ENCODE measurements around the gene DENND4B. TPM values are rescaled to one million over a fixed set of nuclear protein-coding genes. Genes with fewer than 3 reads are reported as not detected.

The DENND4B gene
- total and polyA plus RNA-seq, 10 of the 15 experiments (the other 5 are each of a cell fraction or from before 2014, with no cell fraction given): 12.0 to 74.8 (median 22.7) TPM

DNA sequence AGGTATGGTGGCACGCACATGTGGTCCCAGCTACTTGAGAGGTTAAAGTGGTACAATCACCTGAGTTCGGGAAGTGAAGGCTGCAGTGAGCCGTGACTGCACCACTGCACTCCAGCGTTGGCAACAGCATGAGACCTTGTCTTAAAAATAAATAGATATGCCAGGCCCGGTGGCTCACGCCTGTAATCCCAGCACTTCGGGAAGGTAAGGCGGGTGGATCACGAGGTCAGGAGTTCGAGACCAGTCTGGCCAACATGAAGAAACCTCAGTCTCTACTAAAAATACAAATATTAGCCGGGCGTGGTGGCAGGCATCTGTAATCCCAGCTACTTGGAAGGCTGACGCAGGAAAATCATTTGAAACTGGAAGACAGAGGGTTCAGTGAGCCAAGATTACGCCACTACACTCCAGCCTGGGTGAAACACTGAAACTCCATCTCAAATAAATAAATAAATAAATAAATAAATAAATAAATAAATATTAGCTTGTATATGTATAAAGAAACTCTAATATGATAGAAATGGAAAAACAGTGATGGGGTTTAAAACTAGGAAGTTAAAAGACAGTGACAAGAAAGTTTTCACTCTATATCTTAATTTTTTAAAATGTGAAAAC is 42.6 kb downstream of the DENND4B start:
- in situ Hi-C loops (cut with MboI) (no loop called here), intact Hi-C loops (cut with micrococcal nuclease; ENCODE audit: unreplicated experiment) (no loop called here)
- Histone ChIP-seq H3K27ac (ENCODE audit: control insufficient read depth, insufficient read depth) (no peak overlapping the region), H2AFZ (ENCODE audit: control insufficient read depth, low read depth, low read length) (no peak overlapping the region), H3K4me1 (ENCODE audit: control insufficient read depth, insufficient read depth, low read length) (peaks cover 5% of the 10 kb centered on the region; the same call in 1 of the 2 replicates), H3K9me3 (replicated peaks; ENCODE audit: control insufficient read depth, insufficient read depth, low read length) (no peaks in the 10 kb centered on the region; the same call in 1 of the 3 replicates), H3K36me3 (ENCODE audit: control insufficient read depth in 2 of 2, insufficient read depth in 2 of 2, low read length in 1 of 2) (peaks cover 2 to 10% of the 10 kb centered on the region in 2 experiments), H3K27me3 (replicated peaks in 1 of 2; ENCODE audit: control insufficient read depth in 2 of 2, insufficient read depth in 2 of 2, low read length in 1 of 2) (no peaks in the 10 kb centered on the region), H3K79me2 (ENCODE audit: control insufficient read depth, insufficient read depth, low read length) (peaks cover 79% of the 10 kb centered on the region), H3K4me2 (ENCODE audit: control insufficient read depth, insufficient read depth) (no peak overlapping the region), H4K20me1 (ENCODE audit: control insufficient read depth, insufficient read depth) (no peaks in the 10 kb centered on the region), H3K9ac (ENCODE audit: control insufficient read depth, insufficient read depth, low read length) (no peak overlapping the region), H3K4me3 (no peak overlapping the region)
- POLR2A ChIA-PET: interaction anchor here (0.6 kb wide), 1 partner anchor 26 kb away, joined by 3 read pairs; no protein-coding TSS in a partner anchor
- no TSS peak for BruUV-seq (replicated peaks)
- FAIRE-seq (no peak), ATAC-seq (no peak), DNase-seq (ENCODE audit: low read depth, low spot score) (no peak)
- CTCF ChIA-PET: interaction anchor here (1.5 kb wide), 1 partner anchor 15 kb away, joined by 5 read pairs; no protein-coding TSS in a partner anchor
- SMC1A ChIA-PET (ENCODE audit: uncharacterized antibody, unreplicated experiment): interaction anchor here (0.6 to 1.3 kb wide), 3 partner anchors 9 to 62 kb away, joined by 3 to 5 read pairs (median 3); no protein-coding TSS in a partner anchor
- TF ChIP-seq ZNF217 (IDR thresholded peaks at IDR 0.05): no peak
- TF ChIP-seq, protein P1, sequence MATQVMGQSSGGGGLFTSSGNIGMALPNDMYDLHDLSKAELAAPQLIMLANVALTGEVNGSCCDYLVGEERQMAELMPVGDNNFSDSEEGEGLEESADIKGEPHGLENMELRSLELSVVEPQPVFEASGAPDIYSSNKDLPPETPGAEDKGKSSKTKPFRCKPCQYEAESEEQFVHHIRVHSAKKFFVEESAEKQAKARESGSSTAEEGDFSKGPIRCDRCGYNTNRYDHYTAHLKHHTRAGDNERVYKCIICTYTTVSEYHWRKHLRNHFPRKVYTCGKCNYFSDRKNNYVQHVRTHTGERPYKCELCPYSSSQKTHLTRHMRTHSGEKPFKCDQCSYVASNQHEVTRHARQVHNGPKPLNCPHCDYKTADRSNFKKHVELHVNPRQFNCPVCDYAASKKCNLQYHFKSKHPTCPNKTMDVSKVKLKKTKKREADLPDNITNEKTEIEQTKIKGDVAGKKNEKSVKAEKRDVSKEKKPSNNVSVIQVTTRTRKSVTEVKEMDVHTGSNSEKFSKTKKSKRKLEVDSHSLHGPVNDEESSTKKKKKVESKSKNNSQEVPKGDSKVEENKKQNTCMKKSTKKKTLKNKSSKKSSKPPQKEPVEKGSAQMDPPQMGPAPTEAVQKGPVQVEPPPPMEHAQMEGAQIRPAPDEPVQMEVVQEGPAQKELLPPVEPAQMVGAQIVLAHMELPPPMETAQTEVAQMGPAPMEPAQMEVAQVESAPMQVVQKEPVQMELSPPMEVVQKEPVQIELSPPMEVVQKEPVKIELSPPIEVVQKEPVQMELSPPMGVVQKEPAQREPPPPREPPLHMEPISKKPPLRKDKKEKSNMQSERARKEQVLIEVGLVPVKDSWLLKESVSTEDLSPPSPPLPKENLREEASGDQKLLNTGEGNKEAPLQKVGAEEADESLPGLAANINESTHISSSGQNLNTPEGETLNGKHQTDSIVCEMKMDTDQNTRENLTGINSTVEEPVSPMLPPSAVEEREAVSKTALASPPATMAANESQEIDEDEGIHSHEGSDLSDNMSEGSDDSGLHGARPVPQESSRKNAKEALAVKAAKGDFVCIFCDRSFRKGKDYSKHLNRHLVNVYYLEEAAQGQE (IDR thresholded peaks at IDR 0.05; ENCODE audit: low read depth, low read length): no peak
- TF ChIP-seq NRF1 (conservative IDR thresholded peaks at IDR 0.05; ENCODE audit: low read depth, low read length): no peak
- TF ChIP-seq, protein P2, sequence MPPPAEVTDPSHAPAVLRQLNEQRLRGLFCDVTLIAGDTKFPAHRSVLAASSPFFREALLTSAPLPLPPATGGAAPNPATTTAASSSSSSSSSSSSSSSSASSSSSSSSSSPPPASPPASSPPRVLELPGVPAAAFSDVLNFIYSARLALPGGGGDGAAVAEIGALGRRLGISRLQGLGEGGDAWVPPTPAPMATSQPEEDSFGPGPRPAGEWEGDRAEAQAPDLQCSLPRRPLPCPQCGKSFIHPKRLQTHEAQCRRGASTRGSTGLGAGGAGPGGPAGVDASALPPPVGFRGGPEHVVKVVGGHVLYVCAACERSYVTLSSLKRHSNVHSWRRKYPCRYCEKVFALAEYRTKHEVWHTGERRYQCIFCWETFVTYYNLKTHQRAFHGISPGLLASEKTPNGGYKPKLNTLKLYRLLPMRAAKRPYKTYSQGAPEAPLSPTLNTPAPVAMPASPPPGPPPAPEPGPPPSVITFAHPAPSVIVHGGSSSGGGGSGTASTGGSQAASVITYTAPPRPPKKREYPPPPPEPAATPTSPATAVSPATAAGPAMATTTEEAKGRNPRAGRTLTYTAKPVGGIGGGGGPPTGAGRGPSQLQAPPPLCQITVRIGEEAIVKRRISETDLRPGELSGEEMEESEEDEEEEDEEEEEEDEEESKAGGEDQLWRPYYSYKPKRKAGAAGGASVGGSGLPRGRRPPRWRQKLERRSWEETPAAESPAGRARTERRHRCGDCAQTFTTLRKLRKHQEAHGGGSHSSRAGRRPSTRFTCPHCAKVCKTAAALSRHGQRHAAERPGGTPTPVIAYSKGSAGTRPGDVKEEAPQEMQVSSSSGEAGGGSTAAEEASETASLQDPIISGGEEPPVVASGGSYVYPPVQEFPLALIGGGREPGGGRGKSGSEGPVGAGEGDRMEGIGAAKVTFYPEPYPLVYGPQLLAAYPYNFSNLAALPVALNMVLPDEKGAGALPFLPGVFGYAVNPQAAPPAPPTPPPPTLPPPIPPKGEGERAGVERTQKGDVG (CRISPR knock-in tag; IDR thresholded peaks at IDR 0.05): no peak
- TF ChIP-seq, protein P3, sequence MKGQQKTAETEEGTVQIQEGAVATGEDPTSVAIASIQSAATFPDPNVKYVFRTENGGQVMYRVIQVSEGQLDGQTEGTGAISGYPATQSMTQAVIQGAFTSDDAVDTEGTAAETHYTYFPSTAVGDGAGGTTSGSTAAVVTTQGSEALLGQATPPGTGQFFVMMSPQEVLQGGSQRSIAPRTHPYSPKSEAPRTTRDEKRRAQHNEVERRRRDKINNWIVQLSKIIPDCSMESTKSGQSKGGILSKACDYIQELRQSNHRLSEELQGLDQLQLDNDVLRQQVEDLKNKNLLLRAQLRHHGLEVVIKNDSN (IDR thresholded peaks at IDR 0.05; ENCODE audit: borderline replicate concordance, extremely low read length, insufficient read depth, low read depth, low read length): no peak
- no peak for TF ChIP-seq ASH2L (IDR thresholded peaks at IDR 0.05; ENCODE audit: borderline replicate concordance, low read depth)
- TF ChIP-seq RBBP5 (conservative IDR thresholded peaks at IDR 0.05): no peak
- TF ChIP-seq, protein P4, sequence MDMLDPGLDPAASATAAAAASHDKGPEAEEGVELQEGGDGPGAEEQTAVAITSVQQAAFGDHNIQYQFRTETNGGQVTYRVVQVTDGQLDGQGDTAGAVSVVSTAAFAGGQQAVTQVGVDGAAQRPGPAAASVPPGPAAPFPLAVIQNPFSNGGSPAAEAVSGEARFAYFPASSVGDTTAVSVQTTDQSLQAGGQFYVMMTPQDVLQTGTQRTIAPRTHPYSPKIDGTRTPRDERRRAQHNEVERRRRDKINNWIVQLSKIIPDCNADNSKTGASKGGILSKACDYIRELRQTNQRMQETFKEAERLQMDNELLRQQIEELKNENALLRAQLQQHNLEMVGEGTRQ (IDR thresholded peaks at IDR 0.05; ENCODE audit: borderline replicate concordance, low read depth, low read length): no peak
- TF ChIP-seq CBX5 (IDR thresholded peaks at IDR 0.05; ENCODE audit: low read depth): no peak
- TF ChIP-seq NFIC (IDR thresholded peaks at IDR 0.05; ENCODE audit: low read depth, low read length): no peak
- no peak for TF ChIP-seq SREBF2 (IDR thresholded peaks at IDR 0.05; ENCODE audit: low read length)
- 88% methylated on average over 14 of the region's 14 CpGs for WGBS (ENCODE audit: insufficient coverage, insufficient replicate concordance, low lambda C conversion rate, missing lambda C conversion rate)
- RAD21 ChIA-PET (ENCODE audit: unreplicated experiment): interaction anchor here (1.4 kb wide), 1 partner anchor 15 kb away, joined by 3 read pairs; no protein-coding TSS in a partner anchor

Data from GM12878 (cell line).